ENCODE results near the gene WDTC1. TPM values are rescaled to one million over a fixed set of nuclear protein-coding genes. Genes with fewer than 3 reads are reported as not detected.

Gene WDTC1
- total RNA-seq, 1 experiment from 2014 or later = 20.1 TPM

DNA sequence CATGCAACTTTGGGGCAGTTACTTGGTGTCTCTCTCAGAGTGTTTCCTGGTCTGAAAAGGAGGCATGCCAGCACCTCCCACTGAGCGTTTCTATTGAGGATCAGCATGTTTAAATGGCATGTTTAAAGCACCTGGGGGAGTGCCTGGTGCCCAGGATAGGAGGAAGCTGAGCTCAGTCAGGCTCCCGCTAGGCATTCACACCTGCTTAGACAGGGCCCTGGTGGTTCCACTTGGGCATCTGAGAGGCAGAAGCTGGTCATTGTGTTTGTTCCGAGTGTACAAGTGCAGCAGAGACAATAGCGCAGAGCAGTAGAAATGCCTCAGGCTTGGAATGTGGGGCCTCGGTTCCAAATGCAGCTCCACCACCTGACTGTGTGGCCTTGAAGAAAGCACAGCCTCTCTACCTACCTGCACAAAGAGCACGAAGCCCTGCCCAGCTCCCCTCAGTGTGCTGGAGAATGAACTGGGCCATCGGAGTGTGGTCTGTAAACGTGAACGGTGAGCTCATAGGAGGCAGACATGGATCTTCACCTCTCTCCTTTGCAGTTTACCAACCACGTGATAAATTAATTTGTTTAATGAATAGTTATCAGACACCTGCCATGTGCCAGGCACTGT, 67.3 kb downstream of the WDTC1 start:
- DNase-seq (ENCODE audit: low spot score) (no peak), ATAC-seq (peak; percentile 17)
- peaks cover 3% of the 10 kb centered on the region for H3K36me3 Mint-ChIP-seq
- no peaks in the 10 kb centered on the region for H3K27me3 Mint-ChIP-seq (ENCODE audit: low read depth)
- H3K4me1 Mint-ChIP-seq = peaks cover 29% of the 10 kb centered on the region
- CTCF ChIA-PET = interaction anchor here (0.5 to 9.0 kb wide), 38 partner anchors 8 to 370 kb away, joined by 3 to 260 read pairs (median 7); partner anchors contain the start of genes CD164L2, FCN3, IFI6 and MAP3K6
- H3K27ac Mint-ChIP-seq = no peak overlapping the region
- H3K9me3 Mint-ChIP-seq = no peaks in the 10 kb centered on the region
- H3K4me3 Mint-ChIP-seq = no peak overlapping the region
- POLR2A ChIA-PET = interaction anchor here (1.0 to 1.4 kb wide), 4 partner anchors 47 to 65 kb away, joined by 3 to 7 read pairs (median 4); partner anchors contain the start of gene MAP3K6
- TF ChIP-seq NFATC4 (CRISPR knock-in tag; IDR thresholded peaks at IDR 0.05) (no peak), CREB1 (CRISPR knock-in tag; IDR thresholded peaks at IDR 0.05) (no peak), ZNF423 (CRISPR knock-in tag; IDR thresholded peaks at IDR 0.05) (peak; percentile 69)
- TF ChIP-seq, protein P1, sequence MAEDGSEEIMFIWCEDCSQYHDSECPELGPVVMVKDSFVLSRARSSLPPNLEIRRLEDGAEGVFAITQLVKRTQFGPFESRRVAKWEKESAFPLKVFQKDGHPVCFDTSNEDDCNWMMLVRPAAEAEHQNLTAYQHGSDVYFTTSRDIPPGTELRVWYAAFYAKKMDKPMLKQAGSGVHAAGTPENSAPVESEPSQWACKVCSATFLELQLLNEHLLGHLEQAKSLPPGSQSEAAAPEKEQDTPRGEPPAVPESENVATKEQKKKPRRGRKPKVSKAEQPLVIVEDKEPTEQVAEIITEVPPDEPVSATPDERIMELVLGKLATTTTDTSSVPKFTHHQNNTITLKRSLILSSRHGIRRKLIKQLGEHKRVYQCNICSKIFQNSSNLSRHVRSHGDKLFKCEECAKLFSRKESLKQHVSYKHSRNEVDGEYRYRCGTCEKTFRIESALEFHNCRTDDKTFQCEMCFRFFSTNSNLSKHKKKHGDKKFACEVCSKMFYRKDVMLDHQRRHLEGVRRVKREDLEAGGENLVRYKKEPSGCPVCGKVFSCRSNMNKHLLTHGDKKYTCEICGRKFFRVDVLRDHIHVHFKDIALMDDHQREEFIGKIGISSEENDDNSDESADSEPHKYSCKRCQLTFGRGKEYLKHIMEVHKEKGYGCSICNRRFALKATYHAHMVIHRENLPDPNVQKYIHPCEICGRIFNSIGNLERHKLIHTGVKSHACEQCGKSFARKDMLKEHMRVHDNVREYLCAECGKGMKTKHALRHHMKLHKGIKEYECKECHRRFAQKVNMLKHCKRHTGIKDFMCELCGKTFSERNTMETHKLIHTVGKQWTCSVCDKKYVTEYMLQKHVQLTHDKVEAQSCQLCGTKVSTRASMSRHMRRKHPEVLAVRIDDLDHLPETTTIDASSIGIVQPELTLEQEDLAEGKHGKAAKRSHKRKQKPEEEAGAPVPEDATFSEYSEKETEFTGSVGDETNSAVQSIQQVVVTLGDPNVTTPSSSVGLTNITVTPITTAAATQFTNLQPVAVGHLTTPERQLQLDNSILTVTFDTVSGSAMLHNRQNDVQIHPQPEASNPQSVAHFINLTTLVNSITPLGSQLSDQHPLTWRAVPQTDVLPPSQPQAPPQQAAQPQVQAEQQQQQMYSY (CRISPR knock-in tag; IDR thresholded peaks at IDR 0.05) = no peak

GRCh38 chr1:27302612-27303011, 68.2 kb downstream of the WDTC1 start:
- ChIA-PET CTCF (interaction anchor here (0.6 to 9.0 kb wide), 11 partner anchors 15 to 305 kb away, joined by 3 to 260 read pairs (median 38); partner anchors contain the start of genes CD164L2 and MAP3K6), POLR2A (interaction anchor here (1.0 kb wide), 1 partner anchor 46 kb away, joined by 4 read pairs; no protein-coding TSS in a partner anchor)
- H3K36me3 Mint-ChIP-seq = peaks cover 3% of the 10 kb centered on the region

DNA sequence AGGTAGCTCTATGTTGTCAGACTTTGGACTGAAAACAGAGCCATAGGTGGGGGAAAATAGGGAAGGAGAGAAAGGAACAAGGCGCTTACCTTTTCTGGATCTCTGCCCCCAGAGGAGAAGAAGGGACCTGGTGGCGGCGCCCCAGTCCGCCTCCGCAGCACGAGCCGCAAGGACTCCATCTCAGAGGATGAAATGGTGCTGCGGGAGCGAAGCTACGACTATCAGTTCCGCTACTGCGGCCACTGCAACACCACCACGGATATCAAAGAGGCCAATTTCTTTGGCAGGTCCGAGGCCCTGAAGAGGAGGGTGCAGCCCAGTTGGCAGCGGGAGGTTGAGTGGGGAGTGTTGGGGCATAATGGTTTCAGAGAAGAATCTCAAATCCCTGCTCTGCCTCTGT, 69.1 kb downstream of the WDTC1 start:
- no peaks in the 10 kb centered on the region for H3K9me3 Mint-ChIP-seq
- ChIA-PET CTCF (interaction anchor here (8.4 to 8.5 kb wide), 2 partner anchors 29 to 94 kb away, joined by 70 to 150 read pairs; no protein-coding TSS in a partner anchor), POLR2A (no interaction called here)
- peaks cover 44% of the 10 kb centered on the region for H3K4me1 Mint-ChIP-seq
- no peak overlapping the region for H3K4me3 Mint-ChIP-seq
- ATAC-seq (no peak), DNase-seq (ENCODE audit: low spot score) (peak; percentile 20)
- peak overlapping the region; percentile 65; the same call in 1 of the 2 replicates for H3K27ac Mint-ChIP-seq
- TF ChIP-seq, protein P2, sequence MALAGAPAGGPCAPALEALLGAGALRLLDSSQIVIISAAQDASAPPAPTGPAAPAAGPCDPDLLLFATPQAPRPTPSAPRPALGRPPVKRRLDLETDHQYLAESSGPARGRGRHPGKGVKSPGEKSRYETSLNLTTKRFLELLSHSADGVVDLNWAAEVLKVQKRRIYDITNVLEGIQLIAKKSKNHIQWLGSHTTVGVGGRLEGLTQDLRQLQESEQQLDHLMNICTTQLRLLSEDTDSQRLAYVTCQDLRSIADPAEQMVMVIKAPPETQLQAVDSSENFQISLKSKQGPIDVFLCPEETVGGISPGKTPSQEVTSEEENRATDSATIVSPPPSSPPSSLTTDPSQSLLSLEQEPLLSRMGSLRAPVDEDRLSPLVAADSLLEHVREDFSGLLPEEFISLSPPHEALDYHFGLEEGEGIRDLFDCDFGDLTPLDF (CRISPR knock-in tag; IDR thresholded peaks at IDR 0.05) = no peak
- no peak for TF ChIP-seq CBFB (CRISPR knock-in tag; IDR thresholded peaks at IDR 0.05; ENCODE audit: low read depth)
- no peak for TF ChIP-seq HMGA2 (CRISPR knock-in tag; IDR thresholded peaks at IDR 0.05)
- no peak for TF ChIP-seq NFYB (CRISPR knock-in tag; conservative IDR thresholded peaks at IDR 0.05; ENCODE audit: low read depth)
- peaks cover 3% of the 10 kb centered on the region for H3K36me3 Mint-ChIP-seq
- no peaks in the 10 kb centered on the region for H3K27me3 Mint-ChIP-seq (ENCODE audit: low read depth)

More at GRCh38 chr1:27302612-27303011, 68.2 kb downstream of the WDTC1 start:
- H3K27me3 Mint-ChIP-seq (ENCODE audit: low read depth) = no peaks in the 10 kb centered on the region
- DNase-seq (ENCODE audit: low spot score) = no peak
- H3K4me3 Mint-ChIP-seq = no peak overlapping the region
- H3K27ac Mint-ChIP-seq = no peak overlapping the region
- TF ChIP-seq TP53 (CRISPR knock-in tag; IDR thresholded peaks at IDR 0.05) (no peak), ZNF219 (CRISPR knock-in tag; IDR thresholded peaks at IDR 0.05; ENCODE audit: borderline replicate concordance) (no peak), PRRX2 (CRISPR knock-in tag; IDR thresholded peaks at IDR 0.05) (no peak), EMX1 (CRISPR knock-in tag; IDR thresholded peaks at IDR 0.05) (no peak)
- TF ChIP-seq, protein P2 (CRISPR knock-in tag; IDR thresholded peaks at IDR 0.05) = no peak
- TF ChIP-seq, protein P3, sequence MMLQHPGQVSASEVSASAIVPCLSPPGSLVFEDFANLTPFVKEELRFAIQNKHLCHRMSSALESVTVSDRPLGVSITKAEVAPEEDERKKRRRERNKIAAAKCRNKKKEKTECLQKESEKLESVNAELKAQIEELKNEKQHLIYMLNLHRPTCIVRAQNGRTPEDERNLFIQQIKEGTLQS (CRISPR knock-in tag; conservative IDR thresholded peaks at IDR 0.05) = no peak
- ATAC-seq = no peak
- H3K4me1 Mint-ChIP-seq = peaks cover 37% of the 10 kb centered on the region
- H3K9me3 Mint-ChIP-seq = no peaks in the 10 kb centered on the region
